Stimulated activated naive CD8-positive, alpha-beta T cell treated with anti-CD3 and anti-CD28 coated beads, Interleukin-15, Interleukin-2, amounts not matched to agents 100 ng/mL and 50 ng/mL, for 24 hours (primary cell): ENCODE measurements around the gene FAM222B.
"Not testable (repeated sequence)": the region's sequence is repeated elsewhere in the genome, so short reads cannot be mapped to it uniquely, and the experiment has no call there.

ENCODE experiments used
- H3K27ac Mint-ChIP-seq: one replicate; pipeline ENCODE4 v1.8.0; 2021; ENCODE audit warnings: mild to moderate bottlenecking, mixed read lengths
- H3K27me3 Mint-ChIP-seq: one replicate; pipeline ENCODE4 v1.8.0; 2021; ENCODE audit warnings: mixed read lengths
- H3K36me3 Mint-ChIP-seq: one replicate; pipeline ENCODE4 v1.8.0; 2021; ENCODE audit warnings: low read depth, mixed read lengths
- H3K4me1 Mint-ChIP-seq: one replicate; pipeline ENCODE4 v1.8.0; 2021; ENCODE audit warnings: low read depth, mixed read lengths
- H3K4me3 Mint-ChIP-seq: one replicate; pipeline ENCODE4 v1.8.0; 2021; ENCODE audit warnings: mild to moderate bottlenecking, mixed read lengths
- H3K9me3 Mint-ChIP-seq: one replicate; pipeline ENCODE4 v1.8.0; 2021; ENCODE audit warnings: mixed read lengths

The FAM222B gene

DNA sequence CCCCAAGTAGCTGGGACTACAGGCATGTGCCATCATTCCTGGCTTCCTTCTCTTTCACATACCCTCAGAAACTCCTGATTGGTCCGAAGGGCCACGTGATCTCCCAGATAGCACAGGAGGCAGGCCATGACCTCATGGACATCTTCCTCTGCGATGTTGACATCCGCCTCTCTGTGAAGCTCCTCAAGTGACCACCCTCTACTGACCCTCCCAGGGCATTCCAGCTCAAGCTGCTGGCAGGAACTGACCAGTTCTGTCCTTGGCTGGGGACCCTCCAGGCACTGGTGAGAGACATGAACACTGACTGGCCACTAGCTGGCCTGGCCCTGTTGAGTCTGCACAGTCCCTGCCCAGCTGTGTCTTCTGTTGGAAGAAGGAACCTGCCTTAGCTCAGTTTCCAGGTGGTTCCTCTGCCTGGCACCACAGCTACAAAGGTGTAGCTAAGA, 17.8 kb upstream of the FAM222B start:
- Mint-ChIP-seq H3K36me3 (peaks cover 33% of the 10 kb centered on the region), H3K27me3 (no peaks in the 10 kb centered on the region), H3K4me1 (peaks cover 28% of the 10 kb centered on the region), H3K27ac (no peak overlapping the region), H3K4me3 (no peak overlapping the region), H3K9me3 (no peaks in the 10 kb centered on the region)

DNA sequence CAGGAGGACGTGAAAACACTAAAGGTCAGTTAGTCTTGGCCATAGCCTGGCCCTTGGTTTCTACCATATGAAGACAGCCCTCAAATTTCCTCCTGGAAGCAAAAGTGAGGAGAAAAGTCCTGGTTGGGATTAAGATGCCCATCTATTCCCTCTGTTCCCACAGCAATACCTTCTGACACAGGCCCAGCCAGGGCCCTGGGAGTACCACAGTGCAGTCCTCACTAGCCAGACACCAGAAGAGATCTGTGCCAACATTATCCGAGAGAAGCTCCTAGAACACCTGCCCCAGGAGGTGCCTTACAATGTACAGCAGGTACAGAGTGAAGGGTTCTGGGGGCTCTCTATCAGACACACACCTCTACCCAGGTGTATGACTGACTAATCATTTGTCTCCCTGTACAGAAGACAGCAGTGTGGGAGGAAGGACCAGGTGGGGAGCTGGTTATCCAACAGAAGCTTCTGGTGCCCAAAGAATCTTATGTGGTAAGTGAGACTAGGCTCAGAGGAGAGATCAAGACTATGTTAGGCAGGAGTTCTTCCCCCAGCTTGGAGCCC, 16.3 kb upstream of the FAM222B start:
- Mint-ChIP-seq H3K4me1 (peaks cover 28% of the 10 kb centered on the region), H3K9me3 (no peaks in the 10 kb centered on the region), H3K27me3 (no peaks in the 10 kb centered on the region), H3K27ac (peak overlapping the region; percentile 86), H3K4me3 (no peak overlapping the region), H3K36me3 (peaks cover 33% of the 10 kb centered on the region)

DNA sequence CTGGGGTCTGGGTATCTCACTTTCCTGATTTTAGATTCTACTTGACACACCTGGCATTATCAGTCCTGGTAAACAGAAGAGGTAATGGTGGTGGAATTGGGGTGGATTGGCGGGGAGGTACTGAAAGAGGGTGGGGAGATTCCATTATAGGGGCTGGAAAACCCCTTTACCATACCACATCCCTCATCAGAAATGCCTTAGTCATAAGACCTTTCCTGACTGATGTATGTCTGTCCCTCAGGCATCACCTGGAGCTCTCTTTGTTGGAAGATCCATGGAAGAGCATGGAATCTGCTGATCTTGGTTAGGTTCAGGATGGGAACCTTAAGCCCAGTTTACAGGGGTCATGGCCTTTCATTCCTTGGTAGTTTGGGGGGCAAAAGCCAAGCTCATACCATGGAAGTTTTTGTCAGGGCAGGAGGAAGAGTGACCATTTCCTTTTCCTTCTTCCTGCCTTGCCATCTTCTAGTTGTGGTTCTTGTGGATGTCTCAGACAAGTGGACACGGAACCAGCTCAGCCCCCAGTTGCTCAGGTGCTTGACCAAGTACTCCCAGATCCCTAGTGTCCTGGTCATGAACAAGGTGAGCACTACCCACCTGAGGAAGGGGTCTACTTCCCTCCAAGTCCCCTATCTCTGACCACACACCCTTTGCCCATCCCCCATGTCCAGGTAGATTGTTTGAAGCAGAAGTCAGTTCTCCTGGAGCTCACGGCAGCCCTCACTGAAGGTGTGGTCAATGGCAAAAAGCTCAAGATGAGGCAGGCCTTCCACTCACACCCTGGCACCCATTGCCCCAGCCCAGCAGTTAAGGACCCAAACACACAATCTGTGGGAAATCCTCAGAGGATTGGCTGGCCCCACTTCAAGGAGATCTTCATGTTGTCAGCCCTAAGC, 15.6 kb upstream of the FAM222B start:
- H3K36me3 Mint-ChIP-seq, result peaks cover 33% of the 10 kb centered on the region
- H3K27ac Mint-ChIP-seq, result peak overlapping the region; percentile 86
- H3K4me1 Mint-ChIP-seq, result peaks cover 31% of the 10 kb centered on the region
- no peaks in the 10 kb centered on the region for H3K27me3 Mint-ChIP-seq
- peak overlapping the region; percentile 21 for H3K4me3 Mint-ChIP-seq
- no peaks in the 10 kb centered on the region for H3K9me3 Mint-ChIP-seq

DNA sequence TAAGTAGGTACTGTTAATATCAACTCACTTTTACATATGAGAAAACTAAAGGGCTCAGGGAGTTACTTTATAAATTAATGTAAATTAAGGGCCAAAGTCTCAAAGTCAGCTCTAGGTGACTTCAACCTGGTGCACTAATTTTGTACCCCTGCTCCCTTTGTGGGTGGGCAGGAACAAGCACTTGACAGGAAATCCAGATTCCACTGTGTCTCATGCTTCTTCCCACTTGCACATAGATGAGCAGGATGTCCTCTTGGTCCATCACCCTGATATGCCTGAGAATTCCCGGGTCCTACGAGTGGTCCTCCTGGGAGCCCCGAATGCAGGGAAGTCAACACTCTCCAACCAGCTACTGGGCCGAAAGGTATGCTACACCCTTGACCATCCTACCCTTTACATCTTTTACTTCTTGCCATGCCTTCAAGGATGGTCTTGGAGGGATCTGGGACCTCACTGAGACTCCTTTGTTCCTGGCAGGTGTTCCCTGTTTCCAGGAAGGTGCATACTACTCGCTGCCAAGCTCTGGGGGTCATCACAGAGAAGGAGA, 13.5 kb upstream of the FAM222B start:
- peak overlapping the region; percentile 88 for H3K4me3 Mint-ChIP-seq
- H3K27me3 Mint-ChIP-seq, result no peaks in the 10 kb centered on the region
- H3K9me3 Mint-ChIP-seq, result no peaks in the 10 kb centered on the region
- H3K27ac Mint-ChIP-seq, result peak overlapping the region; percentile 94
- peaks cover 26% of the 10 kb centered on the region for H3K36me3 Mint-ChIP-seq
- H3K4me1 Mint-ChIP-seq, result peaks cover 31% of the 10 kb centered on the region

DNA sequence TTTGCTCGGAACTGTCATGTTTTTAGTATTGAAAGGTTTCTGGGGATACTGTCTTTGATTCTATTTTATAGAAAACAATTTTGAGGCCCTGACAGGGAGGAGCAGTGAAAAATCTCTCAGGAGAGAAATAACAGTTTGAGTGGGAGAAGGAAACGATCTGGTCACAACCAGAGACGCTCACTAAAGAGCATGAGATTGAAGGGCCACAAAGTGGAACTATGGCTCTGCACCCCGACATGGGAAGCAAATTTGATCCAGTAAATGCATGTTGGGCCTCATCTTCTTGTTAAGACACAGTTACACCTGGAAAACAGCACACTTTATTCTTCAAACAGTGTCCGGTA, 12.7 kb upstream of the FAM222B start:
- peak overlapping the region; percentile 88 for H3K4me3 Mint-ChIP-seq
- H3K9me3 Mint-ChIP-seq, result no peaks in the 10 kb centered on the region

DNA sequence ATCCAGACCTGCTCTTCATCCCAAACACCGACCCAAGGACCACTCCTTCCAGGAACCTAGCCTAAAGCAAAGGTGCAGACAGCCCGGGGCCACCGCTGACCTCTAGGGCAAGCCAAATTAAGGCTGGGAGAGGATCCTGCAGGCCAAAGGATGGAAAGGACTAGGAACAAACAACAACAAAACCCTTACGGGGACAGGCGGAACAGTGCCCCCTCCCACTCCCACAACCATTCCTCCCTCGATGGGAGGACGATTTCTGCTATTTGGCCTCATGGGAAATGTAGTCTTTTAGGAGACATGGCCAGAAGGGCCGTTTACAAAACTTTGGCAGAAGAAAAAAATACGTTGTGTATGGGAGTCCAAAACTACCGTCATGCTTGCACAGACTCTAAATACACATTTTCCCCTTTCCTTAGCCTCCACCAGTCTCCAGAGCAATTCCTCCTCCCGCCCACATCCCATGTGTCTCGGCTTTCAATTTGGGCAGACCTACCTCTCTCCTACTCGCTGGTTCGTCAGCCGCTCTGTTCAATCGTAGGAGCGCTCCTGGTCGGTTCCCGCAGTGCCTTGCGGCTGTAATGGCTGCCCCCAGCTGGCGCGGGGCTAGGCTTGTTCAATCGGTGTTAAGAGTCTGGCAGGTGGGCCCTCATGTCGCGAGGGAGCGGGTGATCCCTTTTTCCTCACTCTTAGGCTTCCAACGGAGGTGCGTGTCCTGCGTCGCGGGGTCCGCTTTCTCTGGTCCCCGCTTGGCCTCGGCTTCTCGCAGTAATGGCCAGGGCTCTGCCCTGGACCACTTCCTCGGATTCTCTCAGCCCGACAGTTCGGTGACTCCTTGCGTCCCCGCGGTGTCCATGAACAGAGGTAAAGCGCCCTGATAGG, 12.1 kb upstream of the FAM222B start, which contains the start of gene ERAL1:
ERAL1 (plus strand) TSS at position 560 of the 879 bp plus-strand sequence; CDS start at position 579, 19 bp downstream.
- H3K27me3 Mint-ChIP-seq, result no peaks in the 10 kb centered on the region
- H3K4me3 Mint-ChIP-seq, result peak within 1 kb of the TSS; percentile 88
- H3K27ac Mint-ChIP-seq, result peak within 1 kb of the TSS; percentile 94
- H3K36me3 Mint-ChIP-seq, result peaks cover 21% of the 10 kb centered on the region
- no peaks in the 10 kb centered on the region for H3K9me3 Mint-ChIP-seq
- H3K4me1 Mint-ChIP-seq, result peaks cover 31% of the 10 kb centered on the region

More for the DNA sequence above, 12.7 kb upstream of the FAM222B start:
- Mint-ChIP-seq H3K27me3 (no peaks in the 10 kb centered on the region), H3K4me1 (peaks cover 31% of the 10 kb centered on the region), H3K36me3 (peaks cover 23% of the 10 kb centered on the region), H3K27ac (peak overlapping the region; percentile 94)

DNA sequence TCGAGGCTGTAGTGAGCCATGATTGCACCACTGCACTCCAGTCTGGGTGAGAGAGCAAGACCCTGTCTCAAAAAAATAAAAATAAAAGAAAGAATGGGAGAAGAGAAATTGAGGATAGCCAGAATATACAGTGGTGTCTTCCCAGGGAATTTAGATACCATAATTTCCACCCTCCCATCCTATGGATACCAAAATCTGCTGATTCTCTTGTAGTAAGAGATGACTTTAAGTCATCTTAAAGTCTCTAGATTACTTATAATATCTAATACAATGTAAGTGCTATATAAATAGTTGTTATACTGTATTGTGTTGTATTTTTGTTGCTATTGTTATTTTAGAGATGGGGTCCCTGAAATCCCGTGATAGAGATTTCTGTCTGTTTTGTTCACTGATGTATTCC, 10.7 kb upstream of the FAM222B start:
- Mint-ChIP-seq H3K36me3 (peaks cover 11% of the 10 kb centered on the region), H3K4me1 (peaks cover 32% of the 10 kb centered on the region), H3K4me3 (peak overlapping the region; percentile 26), H3K27ac (no peak overlapping the region), H3K9me3 (no peaks in the 10 kb centered on the region), H3K27me3 (no peaks in the 10 kb centered on the region)

DNA sequence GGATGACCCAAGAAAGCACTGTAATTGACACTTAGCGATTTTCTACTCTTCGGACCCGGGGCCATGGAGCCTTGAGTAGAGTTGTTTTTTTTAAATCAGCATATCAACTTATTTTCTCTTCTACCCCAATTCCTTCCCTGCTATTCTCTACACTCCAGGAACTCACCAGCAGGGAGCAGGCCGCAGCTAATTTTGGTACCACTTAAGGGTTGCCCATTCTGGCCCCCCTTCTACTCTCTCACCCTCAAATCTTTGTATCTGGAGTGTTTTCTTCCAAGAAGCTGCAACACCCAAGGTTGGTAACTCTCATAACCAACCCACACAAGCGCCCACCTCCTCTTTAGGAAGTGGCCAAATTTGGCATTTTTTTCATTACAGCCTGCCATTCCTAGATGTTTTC, 6.7 kb upstream of the FAM222B start:
- peaks cover 7% of the 10 kb centered on the region for H3K4me1 Mint-ChIP-seq

DNA sequence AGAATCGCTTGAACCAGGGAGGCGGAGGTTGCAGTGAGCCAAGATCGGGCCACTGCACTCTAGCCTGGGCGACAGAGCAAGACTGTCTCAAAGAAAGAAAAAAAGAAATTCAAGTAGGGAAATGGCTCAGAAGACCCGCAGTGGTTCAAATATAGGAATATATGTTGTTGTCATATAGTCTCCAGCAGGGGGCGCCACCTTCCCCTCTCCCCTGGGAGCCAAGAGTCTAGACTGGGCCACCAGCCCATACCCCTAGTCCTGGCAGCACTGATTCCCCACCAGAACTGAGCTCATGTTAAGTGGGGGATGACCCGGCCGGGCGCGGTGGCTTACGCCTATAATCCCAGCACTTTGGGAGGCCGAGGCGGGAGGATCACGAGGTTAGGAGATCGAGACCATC, 6.1 kb upstream of the FAM222B start:
- not testable (repeated sequence) for H3K4me3 Mint-ChIP-seq, H3K27ac Mint-ChIP-seq, H3K9me3 Mint-ChIP-seq

More for the DNA sequence above, 6.7 kb upstream of the FAM222B start:
- H3K27ac Mint-ChIP-seq, result no peak overlapping the region
- no peaks in the 10 kb centered on the region for H3K36me3 Mint-ChIP-seq
- no peaks in the 10 kb centered on the region for H3K9me3 Mint-ChIP-seq
- no peaks in the 10 kb centered on the region for H3K27me3 Mint-ChIP-seq
- no peak overlapping the region for H3K4me3 Mint-ChIP-seq

DNA sequence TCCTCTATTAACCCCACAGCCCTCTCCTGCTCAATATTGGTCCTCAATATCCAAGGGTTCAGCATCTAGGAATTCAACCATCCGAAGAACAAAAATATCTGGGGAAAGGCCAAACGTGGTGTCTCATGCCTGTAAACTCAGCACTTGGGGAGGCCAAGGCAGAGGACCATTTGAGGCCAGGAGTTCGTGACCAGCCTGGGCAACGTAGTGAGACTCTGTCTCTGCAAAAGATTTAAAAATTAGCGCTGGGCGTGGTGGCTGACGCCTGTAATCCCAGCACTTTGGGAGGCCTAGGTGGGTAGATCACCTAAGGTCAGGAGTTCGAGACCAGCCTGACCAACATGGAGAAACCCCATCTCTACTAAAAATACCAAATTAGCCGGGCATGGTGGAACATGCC, 4.1 kb upstream of the FAM222B start:
- not testable (repeated sequence) for H3K27ac Mint-ChIP-seq, H3K36me3 Mint-ChIP-seq, H3K27me3 Mint-ChIP-seq, H3K9me3 Mint-ChIP-seq, H3K4me3 Mint-ChIP-seq
- peaks cover 17% of the 10 kb centered on the region for H3K4me1 Mint-ChIP-seq

More for the DNA sequence above, 6.1 kb upstream of the FAM222B start:
- not testable (repeated sequence) for H3K4me1 Mint-ChIP-seq, H3K36me3 Mint-ChIP-seq, H3K27me3 Mint-ChIP-seq

DNA sequence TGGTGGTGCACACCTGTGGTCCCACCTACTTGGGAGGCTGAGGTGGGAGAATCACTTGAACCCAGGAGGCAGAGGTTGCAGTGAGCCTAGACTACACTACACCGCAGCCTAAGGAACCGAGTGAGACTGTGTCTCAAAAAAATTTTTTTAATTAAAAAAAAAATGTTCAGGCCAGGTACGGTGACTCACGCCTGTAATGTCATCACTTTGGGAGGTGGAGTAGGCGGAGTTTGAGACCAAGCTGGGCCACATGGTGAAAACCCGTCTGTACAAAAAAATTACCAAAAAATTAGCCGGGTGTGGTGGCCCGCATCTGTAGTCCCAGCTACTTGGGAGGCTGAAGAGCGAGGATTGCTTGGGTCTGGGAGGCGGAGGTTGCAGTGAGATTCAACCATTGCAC, 3.6 kb upstream of the FAM222B start:
- H3K27me3 Mint-ChIP-seq, result no peaks in the 10 kb centered on the region
- no peaks in the 10 kb centered on the region for H3K9me3 Mint-ChIP-seq
- no peaks in the 10 kb centered on the region for H3K36me3 Mint-ChIP-seq
- no peak overlapping the region for H3K27ac Mint-ChIP-seq
- H3K4me3 Mint-ChIP-seq, result no peak overlapping the region
- peaks cover 20% of the 10 kb centered on the region for H3K4me1 Mint-ChIP-seq

DNA sequence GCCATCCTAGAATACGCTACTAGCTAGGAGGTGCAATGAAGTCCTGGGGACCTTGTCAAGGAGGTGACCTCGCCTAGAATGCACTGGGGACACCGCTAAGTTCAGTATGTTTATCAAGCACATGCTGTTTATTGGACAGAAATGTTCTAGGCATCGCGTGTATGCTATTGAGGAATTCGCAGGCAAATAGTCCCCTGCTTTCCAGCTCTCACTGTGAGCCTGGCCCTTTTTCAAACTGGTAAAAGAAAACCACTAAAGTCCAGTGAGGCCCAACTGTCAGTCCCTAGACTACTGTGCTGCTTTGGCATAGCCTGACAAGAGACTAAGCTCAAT, 1.2 kb upstream of the FAM222B start:
- H3K27me3 Mint-ChIP-seq, result no peaks in the 10 kb centered on the region
- peaks cover 3% of the 10 kb centered on the region for H3K36me3 Mint-ChIP-seq
- H3K4me3 Mint-ChIP-seq, result peak overlapping the region; percentile 51
- no peaks in the 10 kb centered on the region for H3K9me3 Mint-ChIP-seq
- H3K4me1 Mint-ChIP-seq, result peaks cover 34% of the 10 kb centered on the region
- peak overlapping the region; percentile 41 for H3K27ac Mint-ChIP-seq

DNA sequence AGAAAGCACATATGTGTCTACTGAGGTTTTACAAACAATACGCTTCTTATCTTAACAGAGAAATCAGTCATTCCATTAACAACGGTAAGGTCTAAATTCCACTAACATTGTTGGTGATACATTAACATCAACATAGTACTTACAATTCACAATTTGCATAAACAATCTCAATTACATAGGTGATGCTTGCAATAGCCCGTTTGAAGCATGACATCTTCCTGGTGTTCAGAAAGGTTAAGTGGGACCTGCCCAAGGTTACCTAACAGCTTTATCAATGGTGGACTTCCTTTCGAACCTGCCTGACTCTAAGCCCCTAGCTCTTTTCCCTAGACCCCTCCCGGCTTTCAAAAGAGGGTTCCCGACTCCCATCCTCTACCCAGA, 699 bp downstream of the FAM222B start:
- no peaks in the 10 kb centered on the region for H3K27me3 Mint-ChIP-seq
- H3K27ac Mint-ChIP-seq, result peak overlapping the region; percentile 95

DNA sequence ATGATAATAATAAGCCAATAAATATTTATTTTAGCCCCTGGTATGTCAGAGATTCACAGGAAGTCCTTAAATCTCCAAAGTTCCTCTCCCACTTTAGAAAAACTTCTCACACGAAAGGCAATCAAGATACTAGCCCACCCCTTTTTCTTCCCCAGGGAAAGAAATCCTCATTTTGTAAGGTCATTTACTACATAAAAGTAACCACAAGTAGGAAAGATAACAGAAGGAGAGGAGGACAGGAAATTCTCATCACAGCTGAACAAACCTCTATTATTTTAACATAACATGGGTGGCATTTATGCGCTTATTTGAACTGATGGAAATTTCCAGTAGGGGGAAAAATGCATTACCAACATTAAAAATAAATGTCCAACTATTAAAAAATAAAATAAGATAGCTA, 3.4 kb downstream of the FAM222B start:
- peaks cover 38% of the 10 kb centered on the region for H3K4me1 Mint-ChIP-seq
- H3K27ac Mint-ChIP-seq, result no peak overlapping the region
- no peak overlapping the region for H3K4me3 Mint-ChIP-seq
- H3K9me3 Mint-ChIP-seq, result no peaks in the 10 kb centered on the region
- H3K27me3 Mint-ChIP-seq, result no peaks in the 10 kb centered on the region
- H3K36me3 Mint-ChIP-seq, result peaks cover 6% of the 10 kb centered on the region

More for the DNA sequence above, 699 bp downstream of the FAM222B start:
- H3K4me1 Mint-ChIP-seq, result peaks cover 36% of the 10 kb centered on the region
- H3K36me3 Mint-ChIP-seq, result peaks cover 3% of the 10 kb centered on the region
- peak overlapping the region; percentile 95 for H3K4me3 Mint-ChIP-seq
- no peaks in the 10 kb centered on the region for H3K9me3 Mint-ChIP-seq

DNA sequence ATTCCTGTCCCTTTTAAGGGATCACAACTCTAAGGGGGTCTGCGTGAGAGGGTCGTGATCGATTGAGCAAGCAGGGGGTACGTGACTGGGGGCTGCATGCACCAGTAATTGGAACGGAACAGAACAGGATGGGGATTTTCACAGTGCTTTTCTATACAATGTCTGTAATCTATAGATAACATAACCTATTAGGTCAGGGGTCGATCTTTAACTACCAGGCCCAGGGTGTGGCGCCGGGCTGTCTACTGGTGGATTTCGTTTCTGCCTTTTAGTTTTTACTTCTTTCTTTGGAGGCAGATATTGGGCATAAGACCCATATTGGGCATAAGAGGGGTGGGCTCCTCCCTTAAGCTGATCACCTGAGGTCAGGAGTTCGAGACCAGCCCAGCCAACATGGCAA, 6.0 kb downstream of the FAM222B start:
- not testable (repeated sequence) for H3K9me3 Mint-ChIP-seq, H3K27me3 Mint-ChIP-seq, H3K4me3 Mint-ChIP-seq, H3K27ac Mint-ChIP-seq
- Mint-ChIP-seq H3K4me1 (peaks cover 28% of the 10 kb centered on the region), H3K36me3 (peaks cover 16% of the 10 kb centered on the region)
